Right atrium auricular region (tissue), 2 donors: Measurements from ENCODE around the gene ABHD2. TPM values are rescaled to one million over a fixed set of nuclear protein-coding genes. Genes with fewer than 3 reads are reported as not detected.

Source experiments
- DNase-seq: peaks from one replicate; pipeline ENCODE4 v3.0.0-alpha.2; 2019; ENCODE audit warnings: low spot score
- H3K27ac ChIP-seq, 2 donors: fragments of 200-600 bp; sonication (generic); 1 replicate in 1 of 2; 2 replicates in 1 of 2; pipeline ENCODE4 v1.5.1; 2016 to 2019
- H3K27me3 ChIP-seq, 2 donors: fragments of 200-600 bp; sonication (generic); one replicate each; pipeline versions ENCODE4 v1.5.1 to v1.6.0; 2017 to 2019
- H3K36me3 ChIP-seq: fragments of 200-600 bp; sonication (generic); one replicate; pipeline ENCODE4 v1.5.1; 2016
- H3K4me1 ChIP-seq, 2 donors: fragments of 200-600 bp; sonication (generic); one replicate each; pipeline versions ENCODE4 v1.5.1 to v1.6.0; 2017 to 2019
- H3K4me3 ChIP-seq, 2 donors: fragments of 200-600 bp; sonication (generic); 1 replicate in 1 of 2; 2 replicates in 1 of 2; pipeline ENCODE4 v1.5.1; 2017 to 2019; ENCODE audit warnings: mild to moderate bottlenecking in 1 of 2, moderate library complexity in 1 of 2
- H3K9me3 ChIP-seq, 2 donors: fragments of 200-600 bp; sonication (generic); one replicate each; pipeline ENCODE4 v1.5.1; 2019
- total RNA-seq, 2 donors: library from RNA; depleted of rRNA; stranded (reverse); fragments of >200 nt; gene quantifications; one replicate each; pipeline ENCODE4 v1.1.0, GENCODE V29; 2016
- TF ChIP-seq, protein P1 (sequence below), 2 donors: fragments of 200-600 bp; sonication (generic); IDR thresholded peaks; one replicate each; pipeline ENCODE4 v1.5.1; 2019; ENCODE audit warnings: antibody characterized with exemption in 2 of 2

The ABHD2 gene
- total RNA-seq, 2 donors from 2014 or later, result 115 to 118 TPM

DNA sequence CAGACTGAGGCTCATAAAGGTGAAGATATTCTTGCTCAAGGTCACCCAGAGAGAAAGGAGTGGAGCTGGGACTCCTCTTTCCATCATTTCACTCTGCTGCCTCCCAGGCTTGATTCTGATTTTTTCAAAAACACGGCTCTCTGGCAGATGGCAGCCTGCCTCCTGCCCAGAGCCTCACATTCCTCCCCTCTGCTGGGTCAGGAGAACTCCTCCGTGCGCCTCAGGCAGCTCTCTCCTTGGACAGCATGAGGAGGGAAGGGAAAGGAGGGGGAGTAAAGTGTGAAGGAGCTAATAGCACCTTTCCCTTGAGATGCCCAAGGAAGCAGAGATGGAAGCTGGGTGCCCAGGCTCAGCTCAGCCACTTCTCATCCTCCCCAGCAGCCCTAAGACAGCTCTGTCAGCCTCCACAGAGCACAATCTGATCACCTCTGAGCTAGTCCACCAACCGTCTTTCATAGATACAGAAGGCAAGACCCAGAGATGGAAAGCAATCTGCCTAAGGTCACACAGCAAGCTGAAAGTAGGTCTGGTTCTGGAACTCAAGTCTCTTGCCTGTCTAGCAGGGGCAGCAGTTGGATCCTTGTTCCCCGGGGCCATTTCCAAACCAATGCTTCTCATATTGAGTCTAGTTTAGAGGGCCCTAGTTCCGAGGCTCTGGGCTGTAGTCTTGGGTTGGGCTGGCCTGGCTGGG, 129.6 kb downstream of the ABHD2 start:
- H3K4me1 ChIP-seq, result no peaks in the 10 kb centered on the region
- H3K4me3 ChIP-seq, result no peak overlapping the region
- H3K27ac ChIP-seq, result no peak overlapping the region
- no peaks in the 10 kb centered on the region for H3K27me3 ChIP-seq
- no peak for DNase-seq
- H3K9me3 ChIP-seq, result no peaks in the 10 kb centered on the region
- TF ChIP-seq, protein P1, sequence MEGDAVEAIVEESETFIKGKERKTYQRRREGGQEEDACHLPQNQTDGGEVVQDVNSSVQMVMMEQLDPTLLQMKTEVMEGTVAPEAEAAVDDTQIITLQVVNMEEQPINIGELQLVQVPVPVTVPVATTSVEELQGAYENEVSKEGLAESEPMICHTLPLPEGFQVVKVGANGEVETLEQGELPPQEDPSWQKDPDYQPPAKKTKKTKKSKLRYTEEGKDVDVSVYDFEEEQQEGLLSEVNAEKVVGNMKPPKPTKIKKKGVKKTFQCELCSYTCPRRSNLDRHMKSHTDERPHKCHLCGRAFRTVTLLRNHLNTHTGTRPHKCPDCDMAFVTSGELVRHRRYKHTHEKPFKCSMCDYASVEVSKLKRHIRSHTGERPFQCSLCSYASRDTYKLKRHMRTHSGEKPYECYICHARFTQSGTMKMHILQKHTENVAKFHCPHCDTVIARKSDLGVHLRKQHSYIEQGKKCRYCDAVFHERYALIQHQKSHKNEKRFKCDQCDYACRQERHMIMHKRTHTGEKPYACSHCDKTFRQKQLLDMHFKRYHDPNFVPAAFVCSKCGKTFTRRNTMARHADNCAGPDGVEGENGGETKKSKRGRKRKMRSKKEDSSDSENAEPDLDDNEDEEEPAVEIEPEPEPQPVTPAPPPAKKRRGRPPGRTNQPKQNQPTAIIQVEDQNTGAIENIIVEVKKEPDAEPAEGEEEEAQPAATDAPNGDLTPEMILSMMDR (IDR thresholded peaks at IDR 0.05), result no peak
- H3K36me3 ChIP-seq, result no peaks in the 10 kb centered on the region

DNA sequence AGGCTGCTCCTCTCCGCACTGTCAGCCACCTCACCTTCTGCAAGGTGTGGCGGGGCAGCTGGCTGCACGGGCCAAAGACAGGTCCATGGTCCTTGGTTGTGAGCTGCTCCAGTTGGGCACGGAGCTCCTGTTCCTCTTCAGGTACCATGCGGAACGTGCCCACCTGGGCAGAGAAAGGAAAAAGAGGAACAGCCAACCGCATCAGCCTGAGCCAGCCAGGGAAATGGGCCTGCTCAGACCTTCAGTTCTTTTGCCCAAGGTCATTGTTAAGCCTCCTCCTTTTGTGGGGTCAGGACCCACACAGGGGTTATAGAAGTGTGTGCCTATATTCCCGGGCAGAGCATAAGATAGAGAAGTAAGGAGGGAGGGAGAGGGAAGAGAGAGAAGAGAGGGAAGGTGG, 130.3 kb downstream of the ABHD2 start:
- no peak for DNase-seq
- Histone ChIP-seq H3K9me3 (no peaks in the 10 kb centered on the region), H3K27me3 (no peaks in the 10 kb centered on the region), H3K27ac (no peak overlapping the region), H3K4me3 (no peak overlapping the region), H3K4me1 (no peaks in the 10 kb centered on the region), H3K36me3 (no peaks in the 10 kb centered on the region)
- TF ChIP-seq, protein P1 (IDR thresholded peaks at IDR 0.05), result no peak

DNA sequence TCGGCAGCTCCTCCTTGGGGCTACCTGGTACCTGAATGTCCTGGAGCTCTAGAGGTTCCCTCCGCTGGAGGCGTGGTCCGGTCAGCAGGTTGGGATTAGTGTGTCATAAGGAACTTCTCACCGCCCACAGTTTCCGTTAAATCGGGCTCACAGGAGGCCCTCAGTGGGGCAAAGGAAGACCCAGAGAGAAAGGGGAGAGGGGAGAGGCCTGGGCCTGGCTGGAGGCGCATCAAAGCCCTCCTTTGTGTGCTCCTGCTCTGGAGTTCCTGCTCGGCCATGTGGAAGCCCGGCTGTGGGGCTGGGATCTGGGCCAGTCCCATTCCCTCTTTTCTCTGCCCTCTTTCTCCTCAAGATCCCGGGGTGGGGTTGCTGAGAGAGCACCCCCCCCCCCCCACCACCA, 133.3 kb downstream of the ABHD2 start, which contains the start of gene RLBP1:
RLBP1 (minus strand) TSS at position 37 of the 400 bp plus-strand sequence. CDS start 2,604 bp downstream, outside the sequence.
- Histone ChIP-seq H3K4me1 (no peaks in the 10 kb centered on the region), H3K27ac (no peak within 1 kb of the TSS), H3K9me3 (no peaks in the 10 kb centered on the region), H3K36me3 (no peaks in the 10 kb centered on the region), H3K4me3 (no peak within 1 kb of the TSS), H3K27me3 (no peaks in the 10 kb centered on the region)
- no peak for DNase-seq
- TF ChIP-seq, protein P1 (IDR thresholded peaks at IDR 0.05), result no peak

DNA sequence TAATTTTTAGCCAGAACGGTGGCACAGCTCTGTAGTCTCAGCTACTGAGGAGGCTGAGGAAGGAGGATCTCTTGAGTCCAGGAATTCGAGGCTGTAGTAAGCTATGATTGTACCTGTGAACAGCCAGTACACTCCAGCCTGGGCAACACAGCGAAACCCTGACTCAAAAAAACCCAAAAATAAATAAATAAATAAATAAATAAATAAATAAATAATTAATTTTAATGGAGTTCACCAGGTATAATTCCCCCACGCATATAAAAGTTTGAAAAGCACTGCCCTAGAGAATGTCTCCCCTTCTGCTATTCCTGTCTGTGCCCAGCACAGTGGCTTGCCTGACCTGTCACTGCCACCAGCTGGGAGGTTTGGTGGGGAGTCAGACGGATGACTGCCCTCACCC, 137.3 kb downstream of the ABHD2 start:
- TF ChIP-seq, protein P1 (IDR thresholded peaks at IDR 0.05), result no peak
- Histone ChIP-seq H3K9me3 (no peaks in the 10 kb centered on the region), H3K4me1 (no peaks in the 10 kb centered on the region), H3K27me3 (no peaks in the 10 kb centered on the region), H3K4me3 (no peak overlapping the region), H3K36me3 (no peaks in the 10 kb centered on the region), H3K27ac (no peak overlapping the region)
- no peak for DNase-seq

DNA sequence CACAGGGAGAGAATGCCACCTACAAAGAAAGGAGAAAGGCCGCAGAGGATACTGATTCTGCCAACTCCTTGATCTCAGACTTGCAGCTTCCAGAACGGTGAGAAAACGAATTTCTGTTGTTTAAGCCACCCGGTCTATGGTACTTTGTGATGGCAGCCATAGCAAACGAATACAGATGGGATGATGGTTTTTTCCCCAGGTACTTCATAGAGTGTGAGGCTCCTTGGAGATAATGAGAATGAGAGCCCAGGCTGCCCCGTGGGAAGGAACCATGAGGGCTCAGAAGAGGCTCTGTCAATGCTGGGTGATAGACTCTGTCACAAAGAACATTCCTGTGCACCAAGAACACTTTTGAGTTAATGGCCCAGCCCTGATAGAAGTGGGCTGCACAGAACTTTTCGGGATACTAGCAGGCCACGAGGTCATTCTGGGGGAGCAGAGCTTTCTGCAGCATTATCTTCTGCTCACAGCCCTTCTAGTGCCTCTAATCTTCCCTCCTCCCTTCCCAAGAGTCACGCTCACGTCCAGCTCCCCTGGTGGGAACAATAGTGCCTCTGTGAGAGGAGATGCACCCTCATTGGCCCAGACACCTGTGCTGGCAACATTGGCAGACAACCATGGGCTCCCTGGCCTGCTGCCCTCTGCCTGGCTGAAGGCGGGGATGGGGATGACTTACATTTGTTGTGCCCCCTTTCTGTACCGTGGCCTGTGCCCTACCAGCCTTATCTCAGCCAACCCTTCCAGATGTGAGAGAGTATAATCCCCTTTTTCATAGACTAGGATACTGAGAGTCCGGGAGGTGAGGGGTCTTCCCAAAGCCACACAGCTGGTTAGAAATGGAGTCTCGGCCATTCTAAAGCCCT, 138.3 kb downstream of the ABHD2 start:
- H3K4me1 ChIP-seq, result no peaks in the 10 kb centered on the region
- no peak overlapping the region for H3K4me3 ChIP-seq
- H3K36me3 ChIP-seq, result no peaks in the 10 kb centered on the region
- H3K27me3 ChIP-seq, result no peaks in the 10 kb centered on the region
- TF ChIP-seq, protein P1 (IDR thresholded peaks at IDR 0.05), result no peak
- no peak for DNase-seq
- H3K9me3 ChIP-seq, result no peaks in the 10 kb centered on the region
- no peak overlapping the region for H3K27ac ChIP-seq
